Measurements from ENCODE around the gene PTH1R.

Gene PTH1R

GRCh38 chr3:46850468-46850779, 27.1 kb upstream of the PTH1R start:
- no peak for DNase-seq

GRCh38 chr3:46851364-46852333, 25.9 kb upstream of the PTH1R start:
- no peak for DNase-seq

GRCh38 chr3:46852334-46852720, 25.2 kb upstream of the PTH1R start:
- no peak for DNase-seq

- no peak for DNase-seq
Observed at GRCh38 chr3:46852839-46853355, 24.6 kb upstream of the PTH1R start.

- no peak for DNase-seq
Observed at GRCh38 chr3:46853441-46854415, 23.8 kb upstream of the PTH1R start.

- no peak for DNase-seq
Observed at GRCh38 chr3:46854555-46854991, 22.9 kb upstream of the PTH1R start.

- no peak for DNase-seq
Observed at GRCh38 chr3:46856576-46857471, 20.7 kb upstream of the PTH1R start.

- no peak for DNase-seq
Observed at GRCh38 chr3:46857485-46858341, 19.8 kb upstream of the PTH1R start.

- DNase-seq, result no peak
Observed at GRCh38 chr3:46858456-46858855, 19.1 kb upstream of the PTH1R start.

GRCh38 chr3:46859001-46859710, 18.4 kb upstream of the PTH1R start:
- DNase-seq, result no peak

- DNase-seq, result no peak
Observed at GRCh38 chr3:46860017-46860809, 17.3 kb upstream of the PTH1R start.

- DNase-seq, result no peak
Observed at GRCh38 chr3:46860810-46861604, 16.5 kb upstream of the PTH1R start.

- DNase-seq, result no peak
Observed at GRCh38 chr3:46861605-46862368, 15.7 kb upstream of the PTH1R start.

GRCh38 chr3:46862369-46863025, 15.0 kb upstream of the PTH1R start:
- DNase-seq, result no peak

GRCh38 chr3:46863261-46863782, 14.2 kb upstream of the PTH1R start, which contains the start of gene MYL3:
MYL3 (minus strand) TSS chr3:46863444; CDS start chr3:46863390, 54 bp downstream.
- DNase-seq, result no peak

GRCh38 chr3:46864061-46864881, 13.2 kb upstream of the PTH1R start:
- DNase-seq, result no peak

All from cerebellar nuclear complex (tissue), 1 donor.